Muscle of back (tissue), 11 donors: ENCODE results near the gene TRIM54. TPM values are rescaled to one million over a fixed set of nuclear protein-coding genes. Genes with fewer than 3 reads are reported as not detected.
A peak's percentile ranks its signal among the peaks of the same experiment; 100 is the strongest.
"Not testable (repeated sequence)": the region's sequence is repeated elsewhere in the genome, so short reads cannot be mapped to it uniquely, and the experiment has no call there.

Source experiments
- DNase-seq, 3 donors: peaks; one replicate each; pipeline versions ENCODE4 v3.0.0 to v3.0.0-alpha.2; 2013
- polyA plus RNA-seq, 10 donors: library from polyadenylated mRNA; unstranded; fragments of 120-200 nt; gene quantifications; one replicate each; pipeline ENCODE4 v1.2.1, GENCODE V29; 2013; ENCODE audit not compliant: insufficient read length in 10 of 10

TRIM54 gene
- polyA plus RNA-seq, 10 donors: 32.9 to 106 (median 73.2) TPM

GRCh38 chr2:27278010-27278409, 4.2 kb upstream of the TRIM54 start:
- DNase-seq: no peak

DNA sequence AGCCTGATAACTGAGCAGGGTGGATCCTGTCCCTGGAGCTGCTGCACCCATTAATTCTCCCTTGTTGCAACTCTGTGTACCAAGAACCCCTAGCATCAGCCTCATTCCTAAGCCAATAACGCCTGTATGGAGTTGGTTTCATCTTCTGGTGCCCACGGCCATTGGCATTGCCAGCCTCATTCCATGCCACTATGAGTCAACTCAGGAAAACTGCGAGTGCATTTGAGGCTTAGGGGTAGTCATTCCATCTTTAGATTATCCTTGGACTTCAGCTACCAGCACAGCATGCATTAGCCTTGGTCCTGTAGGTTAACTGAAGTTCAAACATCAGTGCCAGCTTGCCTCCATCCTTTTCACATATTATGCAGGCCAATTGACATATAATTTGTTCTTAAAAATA, 1.4 kb upstream of the TRIM54 start:
- no peak for DNase-seq

GRCh38 chr2:27281442-27281841, 787 bp upstream of the TRIM54 start:
- DNase-seq: no peak

GRCh38 chr2:27282892-27283291, 663 bp downstream of the TRIM54 start:
- DNase-seq: no peak

DNA sequence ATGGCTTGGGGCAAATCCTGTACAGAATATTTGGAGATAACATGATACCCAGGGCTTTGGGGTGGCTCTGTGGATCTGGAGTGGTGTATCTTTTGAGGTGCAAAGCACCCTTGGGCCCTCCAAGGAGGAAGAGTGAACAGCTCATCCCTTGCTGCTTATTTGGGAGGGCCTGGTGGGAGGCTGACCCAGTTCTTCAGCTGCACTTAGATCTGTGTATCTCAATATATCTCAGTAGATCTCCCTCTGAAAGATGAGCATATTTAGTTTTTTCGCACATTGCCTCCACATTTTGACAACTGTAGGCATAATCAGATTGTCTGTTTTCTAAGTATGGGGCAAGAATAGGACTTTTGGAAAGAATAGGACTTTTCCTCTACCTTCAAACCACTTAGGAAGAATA, 2.8 kb downstream of the TRIM54 start:
- DNase-seq: no peak

DNA sequence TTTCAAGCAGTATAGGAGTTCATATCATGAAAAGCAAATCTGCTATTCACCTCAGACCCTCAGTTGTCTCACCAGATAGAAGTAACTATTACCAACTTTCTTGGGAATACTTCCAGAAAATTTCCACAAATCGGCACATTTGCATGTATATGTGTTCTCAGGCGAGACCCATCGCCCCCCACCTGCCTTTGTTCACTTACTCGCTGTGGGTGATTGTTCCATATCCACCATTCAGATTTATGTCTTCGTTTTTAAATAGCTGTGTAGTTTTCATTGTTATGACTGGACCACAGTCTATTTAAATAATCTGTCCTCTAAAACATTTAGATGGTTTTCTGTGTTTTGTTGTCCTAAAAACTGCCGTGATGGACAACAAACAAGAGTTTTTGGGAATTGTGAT, 3.3 kb downstream of the TRIM54 start:
- no peak for DNase-seq

DNA sequence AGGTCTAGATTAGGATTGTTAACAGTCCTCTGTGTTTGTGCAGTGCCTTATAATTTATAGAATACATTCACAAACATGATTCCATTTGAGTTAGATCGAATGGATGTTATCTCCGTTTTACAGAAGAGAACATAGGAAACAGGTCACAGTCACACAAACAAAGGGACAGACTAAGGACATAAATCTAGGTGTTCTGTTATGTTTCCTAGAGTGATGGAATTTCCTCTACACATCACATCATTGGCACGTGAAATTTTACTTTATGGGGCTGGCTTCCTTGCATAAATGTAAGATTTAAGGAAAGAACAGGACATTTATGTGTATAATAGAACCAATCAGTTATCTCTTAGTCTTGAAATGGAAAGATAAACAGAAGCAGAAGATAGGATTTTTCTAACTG, 6.4 kb downstream of the TRIM54 start:
- no peak for DNase-seq

GRCh38 chr2:27290549-27290948, 8.3 kb downstream of the TRIM54 start:
- no peak for DNase-seq

GRCh38 chr2:27291865-27292264, 9.6 kb downstream of the TRIM54 start:
- no peak for DNase-seq

DNA sequence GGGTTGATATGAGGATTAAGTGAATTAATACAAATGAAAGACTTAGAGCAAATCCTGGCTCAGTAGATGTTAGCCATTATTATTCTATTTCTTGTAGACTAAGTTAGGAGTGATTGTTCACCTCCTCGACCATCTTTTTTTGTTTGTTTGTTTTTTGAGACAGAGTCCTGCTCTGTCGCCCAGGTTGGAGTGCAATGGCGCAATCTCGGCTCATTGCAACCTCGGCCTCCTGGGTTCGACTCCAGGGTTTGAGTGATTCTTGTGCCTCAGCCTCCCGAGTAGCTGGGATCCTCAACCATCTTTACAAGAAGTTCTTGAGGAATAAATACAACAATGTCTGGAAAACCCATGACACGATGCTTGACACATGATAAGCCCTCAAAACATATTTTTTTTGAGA, 12.7 kb downstream of the TRIM54 start:
- DNase-seq: no peak

DNA sequence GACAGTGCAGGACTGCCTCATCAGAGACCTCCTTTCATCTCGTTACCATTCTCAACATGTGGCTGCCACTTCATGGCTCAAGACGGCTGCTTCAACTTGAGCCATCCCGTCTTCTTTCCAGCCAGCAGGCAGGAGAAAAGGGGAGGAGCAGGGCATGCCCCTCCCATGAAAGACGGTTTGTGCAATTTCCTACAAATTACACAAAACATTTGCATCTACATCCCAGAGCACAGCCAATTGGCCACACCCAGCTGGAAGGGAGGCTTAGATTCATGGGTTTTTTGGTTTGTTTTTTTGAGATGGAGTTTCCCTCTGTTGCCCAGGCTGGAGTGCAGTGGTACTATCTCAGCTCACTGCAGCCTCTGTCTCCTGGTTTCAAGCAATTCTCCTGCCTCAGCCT, 14.3 kb downstream of the TRIM54 start:
- DNase-seq: no peak

DNA sequence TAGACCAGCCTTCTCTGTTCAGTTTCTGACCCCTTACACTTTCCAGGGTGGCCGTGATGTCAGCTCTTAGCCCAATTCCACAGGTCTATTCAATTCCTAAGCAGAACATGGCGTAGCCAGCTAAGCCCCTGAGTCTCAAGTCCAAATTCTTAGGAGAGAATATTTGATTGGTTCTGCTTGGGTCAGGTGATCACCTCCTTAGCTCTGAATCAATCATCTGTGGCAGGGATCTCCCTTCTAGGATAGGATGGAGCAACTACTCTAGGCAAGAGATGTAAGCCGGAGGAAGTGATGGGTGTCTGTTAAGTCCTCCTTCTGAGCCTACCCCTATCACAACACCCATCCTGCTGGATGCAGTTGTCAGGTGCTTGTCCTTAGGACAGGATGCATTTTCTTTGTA, 15.0 kb downstream of the TRIM54 start:
- DNase-seq: no peak

DNA sequence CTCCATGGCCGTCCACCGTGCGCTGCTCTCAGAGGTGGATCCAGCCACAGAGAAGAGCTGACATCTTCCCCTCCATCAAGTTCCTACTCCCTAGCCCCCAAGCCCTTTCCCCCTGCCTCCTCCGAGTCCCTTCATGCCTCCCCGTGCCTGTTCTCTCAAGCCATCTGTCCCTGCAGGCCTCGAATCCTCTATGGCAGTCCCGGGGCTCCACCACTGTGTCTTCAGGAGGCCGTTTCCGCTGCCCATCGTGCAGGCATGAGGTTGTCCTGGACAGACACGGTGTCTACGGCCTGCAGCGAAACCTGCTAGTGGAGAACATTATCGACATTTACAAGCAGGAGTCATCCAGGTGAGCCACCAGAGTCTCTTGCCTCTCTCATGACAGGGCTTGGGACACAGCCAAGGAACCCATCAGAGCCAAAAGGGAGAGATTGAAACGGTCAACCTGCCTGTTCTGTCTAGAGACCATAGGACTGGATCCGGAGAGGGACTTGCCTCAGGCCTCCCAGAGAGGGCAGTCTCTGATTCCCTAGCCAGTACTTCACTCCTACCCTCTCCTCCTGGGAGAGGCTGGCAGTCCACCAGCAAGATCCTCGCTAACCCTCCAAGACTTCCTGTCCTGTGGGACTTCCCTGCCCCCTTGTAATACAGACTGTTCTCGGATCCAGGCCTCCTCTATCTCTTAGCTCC, 16.3 kb downstream of the TRIM54 start:
- no peak for DNase-seq

DNA sequence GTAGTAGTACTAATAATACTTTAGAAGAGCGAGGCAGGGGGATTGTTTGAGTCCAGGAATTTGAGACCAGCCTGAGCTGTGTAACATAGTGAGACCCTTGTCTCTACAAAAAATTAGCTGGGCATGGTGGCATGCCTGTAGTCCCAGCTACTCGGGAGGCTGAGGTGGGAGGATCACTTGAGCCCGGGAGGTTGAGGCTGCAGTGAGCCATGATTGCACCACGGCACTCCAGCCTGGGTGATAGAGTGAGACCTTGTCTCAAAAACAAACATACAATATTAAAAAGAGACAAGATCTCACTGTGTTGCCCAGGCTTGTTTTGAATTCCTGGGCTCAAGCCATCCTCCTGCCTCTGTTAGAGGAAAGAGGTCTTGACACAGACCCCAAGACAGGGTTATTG, 18.4 kb downstream of the TRIM54 start:
- not testable (repeated sequence) for DNase-seq

DNA sequence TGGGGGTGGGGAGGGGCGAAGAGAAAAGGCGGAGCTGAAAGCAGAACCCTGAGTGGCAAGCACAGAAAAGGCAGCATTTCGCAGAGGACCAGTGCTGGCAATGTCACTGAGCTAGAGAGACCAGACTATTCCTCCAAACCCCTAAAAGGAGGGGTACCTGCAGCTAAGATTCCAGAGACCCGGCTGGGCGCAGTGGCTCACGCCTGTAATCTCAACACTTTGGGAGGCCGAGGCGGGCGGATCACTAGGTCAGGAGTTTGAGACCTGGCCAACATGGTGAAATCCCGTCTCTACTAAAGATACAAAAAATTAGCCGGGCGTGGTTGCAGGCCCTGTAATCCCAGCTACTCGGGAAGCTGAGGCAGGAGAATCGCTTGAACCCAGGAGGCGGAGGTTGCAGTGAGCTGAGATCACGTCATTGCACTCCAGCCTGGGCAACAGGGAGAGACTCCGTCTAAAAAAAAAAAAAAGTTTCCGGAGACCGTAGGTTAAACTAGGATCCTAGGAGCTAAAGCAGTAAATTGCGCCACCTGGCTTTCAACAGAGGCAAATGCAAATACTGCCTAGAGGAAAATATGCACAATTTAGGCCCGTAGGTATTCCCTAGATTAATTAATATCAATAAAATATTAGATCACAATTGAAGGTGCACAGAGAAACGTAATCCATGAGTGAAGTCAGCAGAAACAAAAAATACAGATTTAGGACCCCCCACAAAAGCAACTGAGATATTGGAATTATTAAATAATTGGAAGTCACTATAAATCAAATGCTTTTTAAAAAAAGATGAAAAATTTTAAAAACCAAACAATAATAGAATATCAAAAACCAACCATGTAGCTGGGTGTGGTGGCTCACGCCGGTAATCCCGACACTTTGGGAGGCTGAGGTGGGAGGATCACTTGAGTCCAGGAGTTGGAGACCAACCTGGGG, 21.1 kb downstream of the TRIM54 start:
- peak in 2 of 3 donors; percentile 40 to 47 for DNase-seq

GRCh38 chr2:27304488-27305240, 22.4 kb downstream of the TRIM54 start:
- DNase-seq: no peak

GRCh38 chr2:27305516-27305915, 23.3 kb downstream of the TRIM54 start:
- no peak for DNase-seq

GRCh38 chr2:27306136-27306535, 23.9 kb downstream of the TRIM54 start:
- DNase-seq: no peak

DNA sequence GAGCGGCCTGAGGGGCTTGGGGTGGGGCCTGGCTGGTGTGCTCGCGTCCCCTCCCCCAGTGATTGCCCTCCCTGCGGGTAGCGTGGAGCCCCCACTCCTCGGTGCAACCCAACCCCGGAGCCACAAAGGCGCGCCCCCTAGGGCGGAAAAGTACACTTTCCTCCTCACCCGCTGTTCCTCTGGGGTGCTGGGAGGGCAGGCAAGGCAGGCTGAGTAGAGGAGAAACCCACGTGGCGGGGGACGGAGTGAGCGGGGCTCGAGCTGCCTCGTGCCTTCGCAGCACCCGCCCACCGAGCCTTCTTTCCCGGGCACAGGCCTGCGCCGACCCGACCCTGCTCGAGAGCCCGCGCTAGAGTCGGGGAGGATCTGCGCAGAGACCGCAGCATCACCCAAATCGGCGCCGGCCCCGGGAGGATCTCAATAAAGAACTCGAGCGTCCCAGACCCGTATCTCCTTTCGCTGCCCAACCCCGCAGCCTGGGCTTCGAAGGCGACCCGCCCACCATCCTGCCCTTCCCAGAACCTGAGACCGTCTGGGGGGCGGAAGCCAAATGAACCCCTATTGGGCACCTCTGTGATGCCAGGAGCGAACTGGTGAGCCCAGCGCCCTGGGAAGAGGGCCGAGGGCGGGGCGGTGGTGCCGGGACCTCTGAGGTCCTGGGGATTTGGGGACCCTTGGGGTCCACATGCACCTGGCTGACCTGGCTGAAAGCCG, 24.5 kb downstream of the TRIM54 start:
- DNase-seq: no peak

GRCh38 chr2:27307287-27307544, 25.0 kb downstream of the TRIM54 start:
- no peak for DNase-seq

- no peak for DNase-seq
Observed at GRCh38 chr2:27307545-27308358, 25.5 kb downstream of the TRIM54 start.
